Measurements from ENCODE around the gene BEGAIN. TPM values are rescaled to one million over a fixed set of nuclear protein-coding genes. Genes with fewer than 3 reads are reported as not detected.

BEGAIN gene
- total RNA-seq, 4 donors from 2014 or later, result 3.5 to 7.1 (median 6.6) TPM

Small RNA genes lying within 50 kb of the gene (small RNA-seq; reads per million reads assigned to genes)
- gene RN7SKP92, result 0 reads per million in 3 donors

Other genes starting within 250 kb of the BEGAIN start
- 10 to 100 TPM in 2 of 4 donors, 1 to 10 TPM in 2; 7.1 to 10.8 (median 9.4) TPM for gene WDR25, start 210.9 kb downstream of the BEGAIN start, total RNA-seq
- under 1 TPM in 1 of 4 donors, not detected in 3; 0.33 TPM for gene DLK1, start 139.5 kb upstream of the BEGAIN start, total RNA-seq
- 10 to 100 TPM in 3 of 4 donors, 1 to 10 TPM in 1; 9.4 to 53.2 (median 22.1) TPM for gene MEG3, start 238.7 kb upstream of the BEGAIN start, total RNA-seq

Data from esophagus muscularis mucosa (tissue), 4 donors.